SK-N-DZ (cell line): Measurements from ENCODE around the gene LRRC27.

Experiments
- DNase-seq: peaks from one replicate; pipeline ENCODE4 v3.0.0-alpha.2; 2015; ENCODE audit warnings: low spot score

LRRC27 gene

DNA sequence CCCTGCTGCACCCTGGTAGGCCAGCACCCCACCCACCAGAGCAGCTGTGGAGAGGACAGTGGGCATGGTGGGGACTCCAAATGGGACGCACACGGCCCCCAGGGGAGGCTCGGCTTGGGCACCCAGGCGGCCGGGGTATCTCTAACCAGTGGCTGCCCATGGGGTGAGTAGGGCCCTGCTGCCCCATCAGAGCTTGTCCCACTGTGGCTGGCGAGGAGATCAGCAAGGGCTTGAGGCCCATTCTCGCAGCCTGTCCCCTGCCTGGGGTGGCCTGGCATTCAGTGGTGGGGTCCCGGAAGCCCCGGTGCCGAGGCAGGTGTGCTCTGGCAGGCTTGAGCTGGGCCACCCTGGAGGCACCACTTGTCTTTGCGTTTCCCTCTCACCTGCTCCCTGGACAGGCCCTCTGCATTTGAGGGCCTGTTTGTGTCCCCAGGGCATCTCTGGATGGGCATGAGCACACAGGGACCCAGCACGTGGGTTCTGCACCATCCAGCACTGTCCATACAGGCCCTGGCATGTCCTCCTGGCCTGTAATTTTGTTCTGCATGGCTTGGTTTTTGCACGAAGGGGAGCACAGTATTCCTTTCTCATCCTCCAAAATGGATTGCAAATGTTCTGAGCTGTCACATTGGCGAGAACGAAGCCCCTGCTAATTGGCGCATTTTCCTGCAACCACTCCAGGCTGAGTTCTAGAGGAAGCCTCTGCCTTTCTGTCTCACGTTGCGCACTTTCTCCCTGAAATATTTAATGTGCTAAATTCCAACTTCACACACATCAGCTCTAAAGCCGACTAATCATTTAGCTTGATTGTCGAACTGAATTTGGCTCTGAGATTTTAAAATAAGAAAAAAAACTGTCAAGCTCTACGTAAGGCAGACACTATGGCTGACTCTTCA, 92.2 kb downstream of the LRRC27 start:
- no peak for DNase-seq

DNA sequence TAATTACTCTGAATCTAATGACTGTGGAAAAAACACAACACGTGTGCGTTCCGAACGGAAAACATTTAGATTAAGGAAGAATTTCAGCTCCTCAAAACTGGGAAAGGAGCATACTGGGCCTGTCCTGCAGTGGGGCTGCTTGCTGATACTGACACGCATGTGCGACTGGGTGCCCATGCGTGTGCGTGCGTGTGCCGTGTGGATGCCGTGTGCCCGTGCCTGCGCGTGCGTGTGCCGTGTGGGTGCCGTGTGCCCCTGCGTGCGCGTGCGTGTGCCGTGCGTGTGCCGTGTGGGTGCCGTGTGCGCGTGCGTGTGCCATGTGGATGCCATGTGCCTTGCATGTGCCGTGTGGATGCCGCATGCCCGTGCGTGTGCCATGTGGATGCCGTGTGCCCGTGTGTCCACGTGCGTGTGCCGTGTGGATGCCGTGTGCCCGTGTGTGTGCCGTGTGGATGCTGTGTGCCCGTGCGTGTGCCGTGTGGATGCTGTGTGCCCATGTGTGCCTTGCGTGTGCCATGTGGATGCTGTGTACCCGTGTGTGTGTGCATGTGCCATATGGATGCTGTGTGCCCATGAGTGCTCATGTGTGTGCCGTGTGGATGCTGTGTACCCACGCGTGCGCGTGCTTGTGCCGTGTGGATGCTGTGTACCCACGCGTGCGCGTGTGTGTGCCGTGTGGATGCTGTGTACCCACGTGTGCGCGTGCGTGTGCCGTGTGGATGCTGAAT, 93.2 kb downstream of the LRRC27 start:
- no peak for DNase-seq

DNA sequence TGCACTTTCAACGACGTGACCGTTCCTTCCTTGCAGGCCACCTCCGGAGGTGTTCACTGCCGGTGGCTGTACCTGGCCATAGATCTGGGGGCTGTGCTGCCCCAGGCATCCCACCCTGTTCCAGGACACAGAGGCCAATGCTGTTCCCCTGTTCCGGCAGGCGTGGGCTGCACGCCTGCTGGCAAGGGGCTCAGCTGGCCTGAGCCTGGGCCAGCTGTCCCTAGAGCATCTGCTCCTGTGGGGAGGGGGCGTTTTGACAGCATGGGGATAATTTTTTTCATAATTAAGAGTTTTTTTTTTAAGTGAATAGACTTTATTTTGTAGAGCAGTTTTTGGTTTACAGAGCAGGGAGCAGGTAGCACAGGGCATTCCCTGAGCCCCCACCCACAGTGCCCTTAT, 93.8 kb downstream of the LRRC27 start:
- no peak for DNase-seq

- DNase-seq = no peak
These were observed 95.2 kb downstream of the LRRC27 start for GRCh38 chr10:132427006-132427771.

GRCh38 chr10:132427939-132428367, 96.0 kb downstream of the LRRC27 start:
- DNase-seq = no peak

GRCh38 chr10:132428486-132428995, 96.5 kb downstream of the LRRC27 start:
- no peak for DNase-seq
